EH (cell line): ENCODE results near the gene TRPV5.

Experiments
- DNase-seq: peaks from one replicate; pipeline ENCODE4 v3.0.0-alpha.2; 2015; ENCODE audit warnings: low read depth

Gene TRPV5

GRCh38 chr7:142870566-142871259, 62.8 kb downstream of the TRPV5 start:
- DNase-seq = no peak

GRCh38 chr7:142870147-142870559, 63.4 kb downstream of the TRPV5 start:
- DNase-seq = no peak

- no peak for DNase-seq
These were observed 64.1 kb downstream of the TRPV5 start for GRCh38 chr7:142869434-142869833.

GRCh38 chr7:142868986-142869415, 64.5 kb downstream of the TRPV5 start:
- no peak for DNase-seq

- no peak for DNase-seq
These were observed 65.2 kb downstream of the TRPV5 start for GRCh38 chr7:142868188-142868985.

- DNase-seq = no peak
These were observed 66.0 kb downstream of the TRPV5 start for GRCh38 chr7:142867398-142868187.

- no peak for DNase-seq
These were observed 66.5 kb downstream of the TRPV5 start for GRCh38 chr7:142867097-142867378.

GRCh38 chr7:142866361-142867096, 67.0 kb downstream of the TRPV5 start:
- DNase-seq = peak; percentile 22

- no peak for DNase-seq
These were observed 67.8 kb downstream of the TRPV5 start for GRCh38 chr7:142865766-142866165.

GRCh38 chr7:142864980-142865747, 68.4 kb downstream of the TRPV5 start:
- no peak for DNase-seq

GRCh38 chr7:142863891-142864685, 69.5 kb downstream of the TRPV5 start:
- DNase-seq = no peak

- no peak for DNase-seq
These were observed 70.7 kb downstream of the TRPV5 start for GRCh38 chr7:142862786-142863400.

GRCh38 chr7:142862351-142862750, 71.2 kb downstream of the TRPV5 start:
- DNase-seq = no peak

- no peak for DNase-seq
These were observed 72.6 kb downstream of the TRPV5 start for GRCh38 chr7:142860968-142861367.

GRCh38 chr7:142859829-142860228, 73.7 kb downstream of the TRPV5 start:
- peak; percentile 71 for DNase-seq

- no peak for DNase-seq
These were observed 74.1 kb downstream of the TRPV5 start for GRCh38 chr7:142859411-142859810.
